Measurements from ENCODE around the gene P2RY6.
"Not testable (repeated sequence)": the region's sequence is repeated elsewhere in the genome, so short reads cannot be mapped to it uniquely, and the experiment has no call there.

P2RY6 gene

GRCh38 chr11:73262851-73263495 is 9.2 kb upstream of the P2RY6 start:
- DNase-seq (ENCODE audit: low read depth) = no peak

DNA sequence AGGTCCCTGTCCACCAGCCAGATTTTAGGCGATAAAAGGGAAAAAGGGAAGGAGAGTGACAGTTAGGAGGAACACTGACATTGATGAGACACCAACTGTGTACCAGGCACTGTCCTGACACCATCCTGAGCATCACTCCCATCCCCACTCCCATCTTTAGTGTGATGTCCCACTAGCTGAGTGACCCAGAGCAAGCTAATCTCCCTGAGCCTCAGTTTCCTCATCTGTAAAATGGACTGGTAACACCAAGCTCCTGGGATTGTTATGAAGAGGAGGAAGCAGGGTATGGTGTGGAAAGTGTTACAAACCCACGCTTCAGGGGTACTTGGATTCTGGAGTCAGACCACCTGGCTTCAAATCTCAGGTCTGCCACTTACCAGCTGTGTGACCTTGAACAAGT is 8.5 kb upstream of the P2RY6 start:
- DNase-seq (ENCODE audit: low read depth) = no peak

DNA sequence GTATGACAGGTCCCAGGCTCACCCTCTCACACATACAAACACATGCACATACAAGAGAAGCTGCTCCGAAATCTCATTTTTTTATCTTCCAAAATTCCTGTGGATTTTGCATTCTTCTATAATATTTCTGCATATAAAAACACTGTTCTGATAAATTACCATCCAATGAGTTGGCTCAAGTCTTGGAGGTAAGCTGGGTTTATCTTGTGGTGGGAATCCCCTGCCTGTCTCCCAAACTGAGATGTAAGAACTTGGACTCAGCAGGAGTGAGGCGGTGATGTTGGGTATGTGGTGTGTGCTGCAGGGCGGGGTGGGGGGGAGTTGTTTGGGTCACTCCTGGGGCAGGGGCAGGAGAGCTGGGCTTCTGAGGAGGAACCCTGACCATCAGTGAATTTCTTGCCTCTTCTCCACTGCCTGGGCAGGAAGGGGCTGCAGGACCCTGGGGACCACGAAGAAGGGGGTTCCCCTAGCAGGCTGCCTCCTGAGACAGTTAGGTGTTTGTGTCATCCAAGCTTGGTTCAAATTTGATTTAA is 6.8 kb upstream of the P2RY6 start:
- no peak for DNase-seq (ENCODE audit: low read depth)

DNA sequence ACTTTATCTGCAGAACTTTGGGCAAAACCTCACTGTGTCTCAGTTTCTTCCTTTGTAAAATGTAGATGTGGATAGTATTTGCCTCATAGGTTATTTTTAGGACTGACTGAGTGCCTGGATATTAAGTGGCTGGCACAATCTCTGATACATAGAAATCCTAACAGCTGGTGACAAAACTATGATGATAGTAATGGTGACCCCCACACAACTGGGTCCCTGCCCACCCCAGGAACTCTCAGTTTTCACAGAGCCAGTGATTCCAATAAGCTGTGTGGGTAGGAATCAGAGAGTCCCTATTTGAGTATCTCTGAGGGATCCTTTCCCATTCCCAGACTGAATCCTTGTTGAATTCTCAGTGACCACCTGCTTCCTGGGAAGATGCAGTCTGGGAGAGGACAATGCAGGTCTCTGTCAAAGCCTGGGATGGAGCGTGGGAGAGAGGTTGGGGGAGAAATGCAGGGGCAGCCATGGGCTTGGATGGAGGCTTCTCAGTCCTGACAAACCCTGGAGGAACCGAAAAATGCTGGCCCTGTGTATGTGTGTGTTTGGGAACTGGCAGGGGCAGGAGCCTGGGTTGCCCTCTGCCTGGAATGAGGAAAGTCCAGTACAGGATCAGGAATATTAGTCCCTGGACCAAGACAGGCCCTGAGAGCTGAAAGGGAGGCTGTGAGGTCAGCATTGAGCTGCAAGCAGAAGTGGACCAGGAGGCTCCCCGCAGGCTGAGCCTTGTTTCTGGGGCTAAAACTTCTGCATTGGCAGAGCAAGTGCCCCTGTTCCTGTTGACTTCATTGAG is 6.1 kb upstream of the P2RY6 start:
- no peak for DNase-seq (ENCODE audit: low read depth)

DNA sequence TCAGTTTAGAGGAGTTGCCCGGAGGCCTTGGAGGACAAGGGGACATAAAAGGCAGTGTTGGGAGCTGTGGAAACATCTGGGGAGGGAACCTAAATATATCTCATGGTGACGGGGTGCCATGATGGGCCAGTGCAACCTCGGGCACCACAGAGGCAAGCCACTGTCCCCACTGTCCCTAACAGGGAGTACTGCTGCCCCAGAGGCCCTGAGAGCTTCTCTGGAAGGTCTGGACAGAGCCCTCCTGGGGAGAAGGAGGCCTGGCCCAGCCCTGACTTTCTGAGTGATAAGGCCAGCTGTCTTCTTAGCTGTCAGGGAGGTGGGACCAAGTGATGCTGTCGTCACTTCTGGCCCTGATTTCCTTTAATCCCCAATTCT is 5.5 kb upstream of the P2RY6 start:
- no peak for DNase-seq (ENCODE audit: low read depth)

DNA sequence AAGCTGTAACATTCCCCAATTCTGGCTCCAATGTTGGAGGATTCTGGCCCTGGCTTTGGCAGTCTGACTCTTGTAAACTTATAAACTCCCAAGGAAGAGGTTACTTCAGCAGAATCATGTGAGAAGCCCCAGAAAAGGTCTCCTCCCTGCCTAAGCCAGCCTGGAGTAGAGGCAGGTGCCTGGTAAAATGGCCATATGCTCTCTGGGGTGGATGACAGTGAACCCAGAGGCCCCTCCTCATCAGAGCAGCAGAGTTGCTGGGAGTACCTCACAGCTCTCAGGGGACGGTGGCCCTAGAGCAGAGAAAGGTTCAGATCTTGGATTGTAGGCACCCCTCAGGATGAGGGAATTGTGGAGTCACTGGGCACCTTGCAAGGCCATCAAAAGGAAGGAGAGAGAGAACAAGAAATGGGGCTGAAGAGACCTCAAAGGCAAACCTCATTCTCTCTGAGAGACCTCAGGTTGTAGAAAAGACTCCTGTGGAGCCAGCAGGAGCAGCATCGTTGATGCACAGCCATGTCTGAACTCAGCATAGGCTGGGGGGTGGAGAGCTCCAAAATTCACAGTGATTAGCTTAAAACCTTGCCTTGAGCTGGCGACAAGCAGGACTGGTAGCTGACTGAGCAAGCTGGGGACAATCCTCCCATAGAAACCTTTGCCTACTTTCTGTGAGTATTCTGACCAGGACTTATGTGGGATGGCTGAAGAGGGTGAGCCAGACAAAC is 4.9 kb upstream of the P2RY6 start:
- no peak for DNase-seq (ENCODE audit: low read depth)

- no peak for DNase-seq (ENCODE audit: low read depth)
These were observed 4.1 kb upstream of the P2RY6 start for GRCh38 chr11:73267906-73268540.

GRCh38 chr11:73268671-73269271 is 3.4 kb upstream of the P2RY6 start:
- DNase-seq (ENCODE audit: low read depth) = no peak

DNA sequence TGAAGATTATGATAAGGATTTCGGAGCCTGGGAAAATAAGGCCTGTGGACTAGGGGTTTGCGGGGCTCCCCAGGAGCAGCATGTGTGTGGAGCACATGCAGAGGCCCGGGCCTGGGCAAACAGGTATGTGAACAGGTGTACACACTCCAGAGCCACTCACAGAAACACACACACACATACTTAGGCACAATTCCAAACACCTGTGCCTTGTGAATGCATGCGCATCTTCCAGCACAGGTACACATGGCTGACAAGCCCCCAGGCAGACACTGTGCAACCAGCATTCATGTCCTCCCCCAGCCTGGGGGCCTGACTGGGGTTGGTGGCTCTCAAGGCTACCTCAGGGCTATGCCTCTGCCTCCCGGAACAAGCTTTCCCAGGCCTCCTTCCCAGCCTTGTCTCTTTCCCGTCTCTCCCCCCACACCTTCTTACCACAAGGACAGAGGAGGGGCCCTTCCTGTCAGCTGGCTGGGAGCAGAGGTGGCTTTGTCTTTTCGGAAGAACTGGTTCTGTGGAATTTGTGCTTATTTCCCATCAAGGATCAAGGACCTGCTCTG is 2.6 kb upstream of the P2RY6 start:
- no peak for DNase-seq (ENCODE audit: low read depth)

GRCh38 chr11:73270016-73270854 is 1.9 kb upstream of the P2RY6 start:
- DNase-seq (ENCODE audit: low read depth) = no peak

DNA sequence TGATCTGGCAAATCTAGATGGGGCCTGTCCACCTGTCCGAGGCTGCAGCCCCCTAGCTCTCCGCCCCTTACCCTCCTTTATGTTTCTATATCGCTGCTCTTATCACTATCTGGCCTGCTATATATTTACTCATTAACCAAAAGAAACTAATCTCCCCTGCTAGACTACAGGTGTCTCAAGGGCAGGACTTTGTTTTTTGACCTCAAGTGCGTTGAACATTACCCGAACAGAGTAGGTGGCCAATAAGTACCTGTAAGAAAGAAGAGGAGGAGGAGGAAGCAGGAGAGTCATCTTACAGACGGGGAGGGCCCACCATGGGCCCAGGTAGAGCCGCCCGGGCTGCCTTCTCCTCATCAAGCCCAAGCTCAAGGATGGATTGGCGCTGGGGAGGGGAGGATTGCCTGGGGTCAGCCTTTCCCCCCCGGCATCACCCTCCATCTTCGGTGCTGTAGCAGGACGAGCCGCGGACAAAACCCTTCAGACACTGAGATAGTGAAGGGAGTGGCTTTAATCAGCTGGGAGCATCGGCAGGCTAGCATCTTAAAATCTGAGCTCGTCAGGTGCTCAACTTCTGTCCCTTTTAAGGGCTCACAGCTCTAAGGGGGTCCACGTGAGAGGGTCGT is 1.2 kb upstream of the P2RY6 start:
- DNase-seq (ENCODE audit: low read depth) = no peak

DNA sequence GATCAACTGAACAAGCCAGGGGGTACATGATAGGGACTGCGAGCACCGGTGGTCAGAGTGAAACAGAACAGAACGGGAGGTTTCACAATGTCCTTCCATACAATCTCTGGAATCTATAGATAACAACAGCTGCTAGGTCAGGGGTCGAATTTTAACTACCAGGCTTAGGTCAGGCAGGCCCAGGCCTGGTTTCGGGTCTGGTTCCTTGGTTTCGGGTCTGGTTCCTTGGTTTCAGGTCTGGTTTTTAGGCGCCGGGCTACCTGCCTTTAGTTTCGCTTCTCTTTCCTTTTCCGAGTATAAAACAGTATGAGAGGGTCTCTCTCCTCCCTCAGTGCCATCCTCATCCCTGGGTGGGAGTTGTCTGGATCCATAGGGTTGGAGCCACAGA is 666 bp upstream of the P2RY6 start:
- not testable (repeated sequence) for DNase-seq (ENCODE audit: low read depth)

DNA sequence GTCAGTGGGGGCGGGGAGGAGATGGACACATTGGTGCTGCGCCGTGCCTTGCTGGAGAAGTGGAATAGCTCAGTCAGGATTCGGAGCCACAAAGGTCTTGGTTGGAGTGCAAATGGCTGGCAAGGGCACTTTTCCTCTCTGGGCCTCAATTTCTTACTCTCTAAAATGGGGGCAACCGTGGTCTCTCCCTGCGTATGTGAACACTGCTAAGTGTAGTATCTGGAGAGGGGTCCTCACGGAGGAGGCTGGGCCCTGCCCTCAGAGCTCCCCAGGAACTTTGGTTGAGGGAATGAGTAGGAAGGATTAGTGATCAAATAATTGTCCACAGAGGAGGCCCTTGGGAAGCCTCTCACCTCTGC is 521 bp downstream of the P2RY6 start:
- no peak for DNase-seq (ENCODE audit: low read depth)

GRCh38 chr11:73273222-73273895 is 1.2 kb downstream of the P2RY6 start:
- DNase-seq (ENCODE audit: low read depth) = no peak

DNA sequence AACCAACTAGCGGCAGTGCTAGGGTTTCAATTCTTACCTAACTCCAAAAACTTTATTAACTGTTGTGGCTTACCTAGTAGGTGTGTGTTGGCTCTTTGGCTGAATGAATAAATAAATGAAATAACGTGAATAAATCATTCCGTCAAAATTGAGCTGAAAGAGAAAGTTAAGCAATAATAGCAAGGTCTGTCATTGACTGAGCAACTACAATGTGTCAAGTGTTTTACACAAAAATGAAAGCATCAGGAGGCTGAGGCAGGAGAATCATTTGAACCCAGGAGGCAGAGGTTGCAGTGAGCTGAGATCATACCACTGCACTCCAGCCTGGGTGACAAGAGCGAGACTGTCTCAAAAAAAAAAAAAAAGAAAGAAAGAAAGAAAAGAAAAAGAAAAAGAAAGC is 2.1 kb downstream of the P2RY6 start:
- DNase-seq (ENCODE audit: low read depth) = not testable (repeated sequence)

GRCh38 chr11:73274722-73275380 is 2.7 kb downstream of the P2RY6 start:
- DNase-seq (ENCODE audit: low read depth) = no peak

- DNase-seq (ENCODE audit: low read depth) = no peak
These were observed 3.2 kb downstream of the P2RY6 start for GRCh38 chr11:73275381-73275750.

GRCh38 chr11:73277467-73277866 is 5.3 kb downstream of the P2RY6 start:
- no peak for DNase-seq (ENCODE audit: low read depth)

DNA sequence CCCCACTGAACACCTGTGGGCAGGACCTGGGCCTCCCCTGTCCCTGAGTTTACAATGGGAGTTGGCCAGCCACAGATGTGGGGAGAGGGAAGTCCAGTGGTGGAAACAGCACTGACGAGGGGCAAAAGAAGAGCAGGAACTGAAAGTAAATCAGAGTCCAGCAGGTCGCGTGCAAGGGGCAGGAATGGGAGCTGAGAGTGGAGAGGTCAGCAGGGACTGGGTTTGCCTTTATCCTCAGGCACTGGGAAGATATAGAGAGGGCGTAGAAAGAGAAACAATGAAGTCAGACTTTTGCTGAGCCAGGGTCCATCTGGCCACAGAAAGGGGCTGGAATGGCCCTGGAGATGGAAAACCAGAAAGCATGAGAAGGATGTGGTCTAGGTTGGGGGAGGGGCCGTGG is 8.5 kb downstream of the P2RY6 start:
- no peak for DNase-seq (ENCODE audit: low read depth)
